Astrocyte (in vitro differentiated cells and primary cell): ENCODE measurements around the gene EML1. TPM values are rescaled to one million over a fixed set of nuclear protein-coding genes. Genes with fewer than 3 reads are reported as not detected.

ENCODE experiments used
- DNase-seq: peaks from one replicate; pipeline ENCODE4 v3.0.0-alpha.2; 2010; ENCODE audit warnings: low read depth
- FAIRE-seq: peaks from 2 replicates; lab custom pipeline; 2011; peaks lifted over from hg19 to GRCh38; lab: Jason Lieb, UNC
- H2AFZ ChIP-seq: 2 replicates; pipeline ENCODE4 v1.6.0; 2012; ENCODE audit warnings: low read depth, low read length, inconsistent platforms
- H3K27ac ChIP-seq: 2 replicates; pipeline ENCODE4 v1.5.1; 2011; ENCODE audit warnings: low read depth, low read length, inconsistent platforms
- H3K27me3 ChIP-seq: 2 replicates; pipeline ENCODE4 v1.6.0; 2011; ENCODE audit warnings: low read length, inconsistent platforms; ENCODE audit not compliant: insufficient read depth
- H3K36me3 ChIP-seq: 2 replicates; pipeline ENCODE4 v1.5.1; 2011; ENCODE audit warnings: low read length, inconsistent platforms; ENCODE audit not compliant: insufficient read depth
- H3K4me1 ChIP-seq: 2 replicates; pipeline ENCODE4 v1.5.1; 2011; ENCODE audit warnings: low read length, inconsistent platforms; ENCODE audit not compliant: insufficient read depth
- H3K4me2 ChIP-seq: 2 replicates; pipeline ENCODE4 v1.6.0; 2012; ENCODE audit warnings: low read length, inconsistent platforms
- H3K4me3 ChIP-seq: 2 replicates; pipeline ENCODE4 v1.5.1; 2011; ENCODE audit warnings: low read depth, mild to moderate bottlenecking, low read length, inconsistent platforms; ENCODE audit not compliant: insufficient read depth
- H3K79me2 ChIP-seq: 2 replicates; pipeline ENCODE4 v1.6.0; 2012; ENCODE audit warnings: mild to moderate bottlenecking, low read length, inconsistent platforms; ENCODE audit not compliant: insufficient read depth
- H3K9ac ChIP-seq: 2 replicates; pipeline ENCODE4 v1.6.0; 2012; ENCODE audit warnings: mild to moderate bottlenecking, low read length, inconsistent platforms
- H3K9me3 ChIP-seq: 2 replicates; pipeline ENCODE4 v1.5.1; 2012; ENCODE audit warnings: low read depth, mild to moderate bottlenecking, low read length, inconsistent platforms; ENCODE audit not compliant: insufficient read depth
- H4K20me1 ChIP-seq: 2 replicates; pipeline ENCODE4 v1.6.0; 2012; ENCODE audit warnings: low read length, inconsistent platforms; ENCODE audit not compliant: insufficient read depth
- H3K27ac Mint-ChIP-seq: one replicate; pipeline ENCODE4 v1.8.0; 2021; ENCODE audit warnings: mild to moderate bottlenecking, mixed read lengths; ENCODE audit not compliant: unreplicated experiment
- H3K27me3 Mint-ChIP-seq: one replicate; pipeline ENCODE4 v1.8.0; 2021; ENCODE audit warnings: low read depth, mixed read lengths; ENCODE audit not compliant: unreplicated experiment
- H3K36me3 Mint-ChIP-seq: one replicate; pipeline ENCODE4 v1.8.0; 2021; ENCODE audit warnings: low read depth, mixed read lengths; ENCODE audit not compliant: unreplicated experiment
- H3K4me1 Mint-ChIP-seq: one replicate; pipeline ENCODE4 v1.8.0; 2021; ENCODE audit warnings: low read depth, mixed read lengths; ENCODE audit not compliant: unreplicated experiment
- H3K4me3 Mint-ChIP-seq: one replicate; pipeline ENCODE4 v1.8.0; 2021; ENCODE audit warnings: mild to moderate bottlenecking, moderate library complexity, mixed read lengths; ENCODE audit not compliant: unreplicated experiment
- H3K9me3 Mint-ChIP-seq: one replicate; pipeline ENCODE4 v1.8.0; 2021; ENCODE audit warnings: mild to moderate bottlenecking, mixed read lengths; ENCODE audit not compliant: unreplicated experiment
- CTCF ChIP-seq: IDR thresholded peaks from 2 replicates; pipeline ENCODE4 v1.5.1; 2011; ENCODE audit warnings: low read depth, mild to moderate bottlenecking, inconsistent platforms, low read length, moderate library complexity; ENCODE audit not compliant: insufficient read depth
- EZH2 ChIP-seq: IDR thresholded peaks from 2 replicates; pipeline ENCODE4 v1.6.1; 2012; ENCODE audit warnings: mild to moderate bottlenecking, low read length, inconsistent platforms; ENCODE audit not compliant: insufficient read depth
- total RNA-seq: library from RNA; stranded (reverse); gene quantifications from 2 replicates; pipeline ENCODE4 v1.2.1, GENCODE V29; 2021

EML1 gene
- total RNA-seq, 1 donor from 2014 or later = 17.1 TPM

DNA sequence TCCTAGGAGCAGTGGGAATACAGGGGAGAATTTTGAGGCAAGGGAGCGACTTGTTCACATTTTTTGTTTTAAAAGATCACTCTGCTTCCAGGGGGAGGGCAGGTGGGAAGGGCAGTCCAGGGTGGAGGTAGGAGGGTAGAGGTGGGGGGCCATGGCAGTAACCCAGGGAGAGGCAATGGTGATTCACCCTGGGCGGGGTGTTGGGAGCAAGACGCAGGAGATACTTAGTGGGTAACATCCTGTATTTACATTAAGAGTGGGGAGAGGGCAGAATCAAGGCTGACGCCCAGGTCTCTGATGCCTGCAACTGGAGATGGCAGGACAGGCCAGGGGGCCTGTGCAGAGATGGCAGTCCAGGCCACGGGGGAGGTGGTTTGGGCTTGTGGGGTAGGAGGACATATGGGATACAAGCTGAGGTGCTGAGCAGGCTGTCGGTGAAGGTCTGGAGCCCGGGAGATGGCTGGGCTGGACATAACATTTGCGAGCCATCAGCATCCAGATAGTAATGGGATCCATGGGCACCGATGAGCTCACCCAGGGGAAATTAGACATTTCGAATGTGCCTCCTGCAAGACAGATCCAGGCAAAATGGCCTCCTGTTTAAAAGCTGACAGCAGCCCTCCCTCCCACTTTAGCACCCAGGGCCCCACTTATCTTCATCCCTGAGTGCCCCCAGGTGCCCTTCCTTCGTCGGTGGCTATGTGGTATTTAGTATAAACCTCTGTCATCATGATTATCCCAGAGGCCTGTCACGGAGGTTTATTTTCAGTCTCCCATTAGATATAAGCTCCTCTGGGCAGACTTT is 9.3 kb downstream of the EML1 start:
- Histone ChIP-seq H3K9ac (no peak overlapping the region), H3K4me1 (peaks cover 16% of the 10 kb centered on the region), H3K36me3 (no peaks in the 10 kb centered on the region), H3K27me3 (no peaks in the 10 kb centered on the region), H3K27ac (no peak overlapping the region), H3K9me3 (peaks cover 4% of the 10 kb centered on the region), H3K79me2 (peaks cover 90% of the 10 kb centered on the region), H3K4me3 (no peak overlapping the region), H4K20me1 (peaks cover 94% of the 10 kb centered on the region), H2AFZ (no peak overlapping the region), H3K4me2 (no peak overlapping the region)
- Mint-ChIP-seq H3K9me3 (no peaks in the 10 kb centered on the region), H3K4me1 (peaks cover 3% of the 10 kb centered on the region), H3K4me3 (no peak overlapping the region), H3K36me3 (no peaks in the 10 kb centered on the region), H3K27ac (no peak overlapping the region), H3K27me3 (peaks cover 7% of the 10 kb centered on the region)
- no peak for TF ChIP-seq CTCF
- TF ChIP-seq EZH2 = no peak
- FAIRE-seq (no peak), DNase-seq (no peak)

DNA sequence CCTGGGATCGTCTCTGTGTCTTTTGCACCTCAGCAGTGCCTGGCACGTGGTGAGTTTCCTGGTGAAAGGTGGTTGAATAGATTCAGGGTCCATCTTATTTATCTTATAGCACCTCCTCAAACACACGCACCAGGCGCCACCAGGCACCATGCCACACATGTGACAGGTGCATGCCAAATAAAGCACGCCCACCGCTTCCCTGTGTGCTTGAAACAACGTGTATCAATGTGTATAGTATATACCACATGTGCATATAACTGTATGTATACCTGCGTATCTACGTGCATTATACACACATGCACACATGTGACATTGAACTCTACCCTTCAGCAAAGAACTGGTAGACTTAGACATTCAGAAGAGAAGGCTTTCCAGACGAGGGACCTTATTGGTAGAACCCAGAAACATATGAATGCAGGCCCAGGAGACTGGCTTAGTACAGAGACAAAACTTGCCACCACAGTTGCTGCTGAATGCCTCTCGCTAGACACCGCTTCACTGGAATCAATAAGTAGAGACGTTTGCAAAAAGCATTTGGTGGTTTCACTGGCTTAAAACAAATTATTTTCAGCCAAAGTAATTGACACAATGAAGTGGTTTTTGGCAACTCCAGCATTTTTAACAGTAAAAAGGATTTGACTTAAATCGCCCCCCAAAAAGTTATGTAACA is 10.0 kb downstream of the EML1 start:
- Mint-ChIP-seq H3K4me3 (no peak overlapping the region), H3K9me3 (no peaks in the 10 kb centered on the region), H3K36me3 (peaks cover 2% of the 10 kb centered on the region), H3K27ac (no peak overlapping the region), H3K4me1 (peaks cover 7% of the 10 kb centered on the region), H3K27me3 (peaks cover 7% of the 10 kb centered on the region)
- H4K20me1 ChIP-seq = peaks cover 94% of the 10 kb centered on the region
- H3K36me3 ChIP-seq = no peaks in the 10 kb centered on the region
- TF ChIP-seq CTCF (no peak), EZH2 (no peak)
- H3K27me3 ChIP-seq = no peaks in the 10 kb centered on the region
- no peak overlapping the region for H3K4me2 ChIP-seq
- no peaks in the 10 kb centered on the region for H3K9me3 ChIP-seq
- H3K4me1 ChIP-seq = peaks cover 22% of the 10 kb centered on the region
- no peak overlapping the region for H3K27ac ChIP-seq
- no peak overlapping the region for H3K4me3 ChIP-seq
- no peak overlapping the region for H3K9ac ChIP-seq
- DNase-seq (no peak), FAIRE-seq (no peak)
- H2AFZ ChIP-seq = no peak overlapping the region
- peaks cover 90% of the 10 kb centered on the region for H3K79me2 ChIP-seq
